K562 (cell line): ENCODE measurements around the gene CRKL. TPM values are rescaled to one million over a fixed set of nuclear protein-coding genes. Genes with fewer than 3 reads are reported as not detected.
A peak's percentile ranks its signal among the peaks of the same experiment; 100 is the strongest.

ENCODE experiments used
- ELK3 ChIP-seq: fragments of 450-650 bp; formaldehyde crosslinking; IDR thresholded peaks from 2 replicates; pipeline ENCODE4 v1.4.0; 2020; ENCODE audit warnings: mild to moderate bottlenecking
- GATA2 ChIP-seq: sonication (generic); formaldehyde crosslinking; IDR thresholded peaks from 2 replicates; pipeline ENCODE4 v1.4.0; 2020; ENCODE audit warnings: mild to moderate bottlenecking, missing genetic modification reagents
- HBP1 ChIP-seq: fragments of 450-650 bp; formaldehyde crosslinking; IDR thresholded peaks from 2 replicates; pipeline ENCODE4 v1.4.0; 2022; ENCODE audit warnings: missing genetic modification characterization
- HEY1 ChIP-seq: fragments of 250-450 bp; sonication (Bioruptor Pico); IDR thresholded peaks from 2 replicates; pipeline ENCODE4 v1.5.0; 2020; ENCODE audit warnings: mild to moderate bottlenecking, moderate library complexity, borderline replicate concordance
- HLTF ChIP-seq: fragments of 450-650 bp; IDR thresholded peaks from 2 replicates; pipeline ENCODE4 v1.6.1; 2016
- HOXB6 ChIP-seq: fragments of 250-450 bp; sonication (Bioruptor Pico); IDR thresholded peaks from 2 replicates; pipeline ENCODE4 v1.5.1; 2022; ENCODE audit warnings: mild to moderate bottlenecking, borderline replicate concordance
- LARP7 ChIP-seq: fragments of 450-650 bp; IDR thresholded peaks from 2 replicates; pipeline ENCODE4 v1.6.1; 2016
- NFIX ChIP-seq: fragments of 250-450 bp; sonication (Bioruptor Pico); IDR thresholded peaks from 2 replicates; pipeline ENCODE4 v1.4.0; 2020; ENCODE audit warnings: low read depth, mild to moderate bottlenecking, moderate library complexity
- PHF20 ChIP-seq: fragments of 450-650 bp; IDR thresholded peaks from 2 replicates; pipeline ENCODE4 v1.6.1; 2018; ENCODE audit not compliant: partially characterized antibody
- PPARD ChIP-seq: fragments of 250-450 bp; sonication (Bioruptor Pico); IDR thresholded peaks from 2 replicates; pipeline ENCODE4 v1.8.0; 2022; ENCODE audit warnings: inconsistent platforms, mild to moderate bottlenecking, moderate library complexity
- RFX5 ChIP-seq: IDR thresholded peaks from 2 replicates; pipeline ENCODE4 v1.6.1; 2011; ENCODE audit warnings: low read depth, mild to moderate bottlenecking, improper control_type of control experiment, low read length
- ZNF165 ChIP-seq: fragments of 250-450 bp; sonication (Bioruptor Pico); IDR thresholded peaks from 2 replicates; pipeline ENCODE4 v1.4.0; 2020; ENCODE audit warnings: borderline replicate concordance
- ZNF232 ChIP-seq: sonication (generic); formaldehyde crosslinking; IDR thresholded peaks from 2 replicates; pipeline ENCODE4 v1.8.0; 2022; ENCODE audit warnings: mild to moderate bottlenecking, missing genetic modification reagents
- ZNF316 ChIP-seq: fragments of 450-650 bp; IDR thresholded peaks from 2 replicates; pipeline ENCODE4 v1.6.1; 2016
- ZNF318 ChIP-seq, 2 experiments: fragments of 450-650 bp; IDR thresholded peaks; 2 replicates each; pipeline ENCODE4 v1.6.1; 2016; ENCODE audit warnings: mild to moderate bottlenecking in 2 of 2, borderline replicate concordance in 1 of 2, low read depth in 1 of 2, moderate library complexity in 1 of 2
- ZNF584 ChIP-seq: fragments of 200-800 bp; sonication (Bioruptor generic); IDR thresholded peaks from 2 replicates; pipeline ENCODE4 v1.6.1; 2016; ENCODE audit warnings: low read depth, mild to moderate bottlenecking, missing genetic modification characterization, missing compliant biosample characterization
- polyA plus RNA-seq, 8 experiments: library from polyadenylated mRNA; depleted of rRNA in 4 of 8; stranded (reverse) in 5 of 8; unstranded in 3 of 8; fragments of >200 nt; fragmentation: Nextera tagmentation in 2 of 8; fragmentation: Illumina TruSeq in 1 of 8; extraction: Ambion mirVana in 2 of 8; extraction: Trizol in 1 of 8; gene quantifications; 2 replicates each; pipeline versions ENCODE4 v1.2.1 to v1.2.3, GENCODE V29; 2011 to 2014; ENCODE audit warnings: inconsistent platforms in 1 of 8, missing spikeins in 1 of 8
- total RNA-seq, 7 experiments: library from RNA; depleted of rRNA in 6 of 7; stranded (reverse); fragments of >200 nt in 6 of 7; fragmentation: Illumina TruSeq in 2 of 7; extraction: Trizol in 2 of 7; gene quantifications; 2 replicates each; pipeline versions ENCODE4 v1.2.1 to v1.2.3, GENCODE V29; 2011 to 2021; ENCODE audit warnings: low replicate concordance in 1 of 7

The CRKL gene
- total and polyA plus RNA-seq, 9 of the 15 experiments (the other 6 are each of a cell fraction or from before 2014, with no cell fraction given), result 100 to 263 (median 124) TPM

GRCh38 chr22:20998411-20999336 is 81.5 kb downstream of the CRKL start (continued):
- TF ChIP-seq ZNF318 (IDR thresholded peaks at IDR 0.05; ENCODE audit: borderline replicate concordance in 1 of 2, low read depth in 1 of 2) (no peak), HBP1 (CRISPR knock-in tag) (peak; percentile 53; the same call in 1 of the 2 replicates), GATA2 (CRISPR knock-in tag) (no peak), ELK3 (CRISPR knock-in tag) (0 out of 2 replicates have a peak, but pooled peaks have one; percentile 75), HOXB6 (CRISPR knock-in tag) (no peak), ZNF165 (CRISPR knock-in tag) (peak; percentile 78; the same call in 1 of the 2 replicates), ZNF316 (no peak), HLTF (no peak), ZNF232 (CRISPR knock-in tag) (no peak), HEY1 (CRISPR knock-in tag) (no peak), PHF20 (no peak), PPARD (CRISPR knock-in tag) (no peak), LARP7 (no peak), RFX5 (no peak), NFIX (CRISPR knock-in tag) (no peak), ZNF584 (CRISPR knock-in tag) (no peak)
